Keratinocyte (primary cell): Measurements from ENCODE around the gene PPTC7. TPM values are rescaled to one million over a fixed set of nuclear protein-coding genes. Genes with fewer than 3 reads are reported as not detected.
"Not testable (repeated sequence)": the region's sequence is repeated elsewhere in the genome, so short reads cannot be mapped to it uniquely, and the experiment has no call there.

Experiments
- DNase-seq: peaks from one replicate; pipeline ENCODE4 v3.0.0-alpha.2; 2011; ENCODE audit warnings: low read depth, missing footprints, low spot score
- FAIRE-seq: peaks from 2 replicates; lab custom pipeline; 2011; peaks lifted over from hg19 to GRCh38; lab: Jason Lieb, UNC
- H2AFZ ChIP-seq: 2 replicates; pipeline ENCODE4 v1.6.0; 2012; ENCODE audit warnings: low read length, control low read depth, inconsistent platforms; ENCODE audit not compliant: control insufficient read depth
- H3K27ac ChIP-seq: 2 replicates; pipeline ENCODE4 v1.5.1; 2011; ENCODE audit warnings: low read length; ENCODE audit not compliant: control insufficient read depth, insufficient read depth
- H3K27me3 ChIP-seq: 3 replicates; pipeline ENCODE4 v1.6.0; 2011; ENCODE audit warnings: low read length; ENCODE audit not compliant: control insufficient read depth, insufficient read depth; ENCODE audit errors: extremely low read depth
- H3K36me3 ChIP-seq, 2 experiments: 2 replicates in 1 of 2; 3 replicates in 1 of 2; pipeline ENCODE4 v1.5.1; 2011; ENCODE audit warnings: low read length in 2 of 2, mild to moderate bottlenecking in 1 of 2; ENCODE audit not compliant: control insufficient read depth in 2 of 2, insufficient read depth in 2 of 2; ENCODE audit errors: extremely low read depth in 1 of 2
- H3K4me1 ChIP-seq: 3 replicates; pipeline ENCODE4 v1.5.1; 2011; ENCODE audit warnings: low read length; ENCODE audit not compliant: control insufficient read depth, insufficient read depth; ENCODE audit errors: extremely low read depth
- H3K4me2 ChIP-seq: 3 replicates; pipeline ENCODE4 v1.6.0; 2011; ENCODE audit warnings: low read depth, low read length; ENCODE audit not compliant: control insufficient read depth, insufficient read depth; ENCODE audit errors: extremely low read depth
- H3K4me3 ChIP-seq, 3 experiments: fragments of 200-600 bp in 1 of 3; sonication (generic) in 1 of 3; 2 replicates in 2 of 3; 3 replicates in 1 of 3; pipeline ENCODE4 v1.5.1; 2011 to 2016; ENCODE audit warnings: low read length in 3 of 3, mild to moderate bottlenecking in 3 of 3, control low read depth in 2 of 3, inconsistent platforms in 1 of 3, low read depth in 1 of 3, mixed read lengths in 1 of 3, mixed run types in 1 of 3, moderate library complexity in 1 of 3; ENCODE audit not compliant: control insufficient read depth in 2 of 3, insufficient read depth in 2 of 3; ENCODE audit errors: extremely low read depth in 1 of 3
- H3K79me2 ChIP-seq: 2 replicates; pipeline ENCODE4 v1.6.0; 2012; ENCODE audit warnings: low read length; ENCODE audit not compliant: control insufficient read depth, insufficient read depth
- H3K9ac ChIP-seq: 3 replicates; pipeline ENCODE4 v1.6.0; 2011; ENCODE audit warnings: low read length; ENCODE audit not compliant: control insufficient read depth, insufficient read depth; ENCODE audit errors: extremely low read depth
- H3K9me1 ChIP-seq: 3 replicates; pipeline ENCODE4 v1.6.0; 2011; ENCODE audit warnings: low read length; ENCODE audit not compliant: control insufficient read depth, insufficient read depth; ENCODE audit errors: extremely low read depth
- H3K9me3 ChIP-seq: 2 replicates; pipeline ENCODE4 v1.5.1; 2012; ENCODE audit warnings: low read depth, low read length; ENCODE audit not compliant: control insufficient read depth
- H4K20me1 ChIP-seq: 3 replicates; pipeline ENCODE4 v1.6.0; 2011; ENCODE audit warnings: low read length; ENCODE audit not compliant: control insufficient read depth, insufficient read depth; ENCODE audit errors: extremely low read depth
- CTCF ChIP-seq, 3 experiments: IDR thresholded peaks in 1 of 3; conservative IDR thresholded peaks in 1 of 3; optimal IDR thresholded peaks in 1 of 3; 2 replicates in 2 of 3; 3 replicates in 1 of 3; pipeline versions ENCODE3 to v1.5.1; 2011; ENCODE audit warnings: low read length in 3 of 3, mild to moderate bottlenecking in 3 of 3, moderate library complexity in 2 of 3, control low read depth in 1 of 3, inconsistent platforms in 1 of 3; ENCODE audit not compliant: insufficient read depth in 2 of 3; ENCODE audit errors: extremely low read depth in 1 of 3
- EZH2 ChIP-seq: IDR thresholded peaks from one replicate; pipeline ENCODE4 v1.6.1; 2012; ENCODE audit warnings: inconsistent platforms, mild to moderate bottlenecking, low read length, moderate library complexity
- dilution Hi-C: fragments of 300-500 bp; cut with MboI; formaldehyde crosslinking; loops from one replicate; pipeline ENCODE4 v1.7.0; 2020; ENCODE audit warnings: low sequenced_read_pairs; ENCODE audit not compliant: extremely low pct_ligation_motif_present
- polyA plus RNA-seq, 5 experiments: library from polyadenylated mRNA; depleted of rRNA in 3 of 5; stranded (reverse) in 3 of 5; stranded (forward) in 1 of 5; unstranded in 1 of 5; fragments of >200 nt; gene quantifications; 1 replicate in 1 of 5; 2 replicates in 3 of 5; 3 replicates in 1 of 5; pipeline versions ENCODE4 v1.2.1 to v1.2.3, GENCODE V29; 2011 to 2012; ENCODE audit warnings: missing spikeins in 2 of 5, low read depth in 1 of 5, low replicate concordance in 1 of 5

The PPTC7 gene
- polyA plus RNA-seq, 1 donor (not counting 4 experiments of a cell fraction or from before 2014, with no cell fraction given), result 35.9 TPM

GRCh38 chr12:110597885-110598284 lies 14.8 kb upstream of the PPTC7 start:
- H3K9ac ChIP-seq, result no peak overlapping the region
- H3K4me3 ChIP-seq, result no peak overlapping the region
- FAIRE-seq, result no peak
- H3K9me1 ChIP-seq, result no peaks in the 10 kb centered on the region
- no peaks in the 10 kb centered on the region for H3K4me1 ChIP-seq
- no peaks in the 10 kb centered on the region for H3K9me3 ChIP-seq
- no peak overlapping the region for H3K4me2 ChIP-seq
- H3K36me3 ChIP-seq, result no peaks in the 10 kb centered on the region
- TF ChIP-seq CTCF (optimal IDR thresholded peaks at IDR 0.05 in 1 of 3, IDR thresholded peaks at IDR 0.05 in 1 of 3, conservative IDR thresholded peaks at IDR 0.05 in 1 of 3; ENCODE audit: extremely low read depth in 1 of 3, insufficient read depth in 2 of 3, low read length in 3 of 3), result no peak
- TF ChIP-seq EZH2, result no peak
- H4K20me1 ChIP-seq, result no peaks in the 10 kb centered on the region
- no peaks in the 10 kb centered on the region for H3K79me2 ChIP-seq
- DNase-seq, result no peak
- no peaks in the 10 kb centered on the region for H3K27me3 ChIP-seq
- H2AFZ ChIP-seq, result no peak overlapping the region
- dilution Hi-C loops, result no loop called here
- no peak overlapping the region for H3K27ac ChIP-seq

GRCh38 chr12:110592919-110593318 lies 9.8 kb upstream of the PPTC7 start:
- H3K79me2 ChIP-seq, H2AFZ ChIP-seq, dilution Hi-C loops, H3K4me3 ChIP-seq, H3K9me3 ChIP-seq, H3K27ac ChIP-seq, H3K27me3 ChIP-seq, FAIRE-seq, H3K4me2 ChIP-seq, H3K4me1 ChIP-seq, H3K9ac ChIP-seq, H4K20me1 ChIP-seq, H3K9me1 ChIP-seq, H3K36me3 ChIP-seq, DNase-seq: not testable (repeated sequence)

- dilution Hi-C loops, result no loop called here
- no peak for TF ChIP-seq EZH2
- no peak for TF ChIP-seq CTCF (optimal IDR thresholded peaks at IDR 0.05 in 1 of 3, IDR thresholded peaks at IDR 0.05 in 1 of 3, conservative IDR thresholded peaks at IDR 0.05 in 1 of 3; ENCODE audit: extremely low read depth in 1 of 3, insufficient read depth in 2 of 3, low read length in 3 of 3)
- H3K4me1 ChIP-seq, result no peaks in the 10 kb centered on the region
- H3K9me3 ChIP-seq, result no peaks in the 10 kb centered on the region
- no peak overlapping the region for H2AFZ ChIP-seq
- H3K9me1 ChIP-seq, result no peaks in the 10 kb centered on the region
- H3K4me3 ChIP-seq, result no peak overlapping the region
- H3K36me3 ChIP-seq, result no peaks in the 10 kb centered on the region
- DNase-seq (no peak), FAIRE-seq (no peak)
- H3K4me2 ChIP-seq, result no peak overlapping the region
- H4K20me1 ChIP-seq, result no peaks in the 10 kb centered on the region
- no peaks in the 10 kb centered on the region for H3K79me2 ChIP-seq
- no peaks in the 10 kb centered on the region for H3K27me3 ChIP-seq
- H3K27ac ChIP-seq, result no peak overlapping the region
- no peak overlapping the region for H3K9ac ChIP-seq
These were observed 9.0 kb upstream of the PPTC7 start for GRCh38 chr12:110592078-110592477.
